Activated T-cell treated with anti-CD3 and anti-CD28 coated beads for 1 hour (primary cell): ENCODE data around the gene ARID3A.

ENCODE experiments used
- DNase-seq: peaks from one replicate; pipeline ENCODE4 v3.0.0-alpha.2; 2020; ENCODE audit warnings: low read depth

Gene ARID3A

GRCh38 chr19:991174-991931, 65.5 kb downstream of the ARID3A start:
- DNase-seq = peak; percentile 37

- DNase-seq = no peak
Observed at GRCh38 chr19:991932-992669, 66.3 kb downstream of the ARID3A start.

GRCh38 chr19:992670-993055, 66.8 kb downstream of the ARID3A start:
- no peak for DNase-seq

GRCh38 chr19:993361-993830, 67.6 kb downstream of the ARID3A start:
- DNase-seq = no peak

GRCh38 chr19:993831-994393, 68.1 kb downstream of the ARID3A start:
- no peak for DNase-seq

- no peak for DNase-seq
Observed at GRCh38 chr19:994516-994915, 68.7 kb downstream of the ARID3A start.

- DNase-seq = no peak
Observed at GRCh38 chr19:995051-995827, 69.4 kb downstream of the ARID3A start.

- DNase-seq = peak; percentile 52
Observed at GRCh38 chr19:996051-996838, 70.4 kb downstream of the ARID3A start.

- no peak for DNase-seq
Observed at GRCh38 chr19:998064-998463, 72.2 kb downstream of the ARID3A start.

- no peak for DNase-seq
Observed at GRCh38 chr19:999379-999719, 73.5 kb downstream of the ARID3A start.

- peak; percentile 50 for DNase-seq
Observed at GRCh38 chr19:1000095-1000494, 74.3 kb downstream of the ARID3A start, which contains the start of gene GRIN3B. TSS of gene GRIN3B (plus strand) at chr19:1000419. CDS start at chr19:1000438, 19 bp downstream.

- no peak for DNase-seq
Observed at GRCh38 chr19:1000591-1001537, 75.0 kb downstream of the ARID3A start.

- DNase-seq = peak; percentile 69
Observed at GRCh38 chr19:1001538-1002166, 75.8 kb downstream of the ARID3A start.

- no peak for DNase-seq
Observed at GRCh38 chr19:1002600-1002999, 76.8 kb downstream of the ARID3A start.

- DNase-seq = no peak
Observed at GRCh38 chr19:1003283-1003682, 77.4 kb downstream of the ARID3A start.

GRCh38 chr19:1004204-1004802, 78.5 kb downstream of the ARID3A start:
- no peak for DNase-seq

- DNase-seq = no peak
Observed at GRCh38 chr19:1004803-1005664, 79.2 kb downstream of the ARID3A start.

GRCh38 chr19:1006711-1007398, 81.0 kb downstream of the ARID3A start:
- DNase-seq = no peak
